Cardiac fibroblast (primary cell): Measurements from ENCODE around the gene RORC.

Source experiments
- DNase-seq, 2 donors: peaks; one replicate each; pipeline versions ENCODE4 v3.0.0 to v3.0.0-alpha.2; 2010; ENCODE audit warnings: low read depth in 2 of 2
- H3K4me3 ChIP-seq, 2 donors: replicated peaks in 1 of 2; 1 replicate in 1 of 2; 2 replicates in 1 of 2; pipeline ENCODE4 v1.5.1; 2011; ENCODE audit warnings: low read depth in 2 of 2, low read length in 2 of 2, mild to moderate bottlenecking in 2 of 2, moderate library complexity in 1 of 2
- CTCF ChIP-seq: IDR thresholded peaks from one replicate; pipeline ENCODE4 v1.5.1; 2011; ENCODE audit warnings: low read depth, mild to moderate bottlenecking, low read length, inconsistent platforms

RORC gene

GRCh38 chr1:151837197-151837596 is 5.6 kb upstream of the RORC start:
- no peak for TF ChIP-seq CTCF
- no peak overlapping the region for H3K4me3 ChIP-seq
- no peak for DNase-seq

- no peak for DNase-seq
- TF ChIP-seq CTCF = no peak
- H3K4me3 ChIP-seq = no peak overlapping the region
Observed at GRCh38 chr1:151835596-151835995, 4.0 kb upstream of the RORC start.

- DNase-seq = no peak
- H3K4me3 ChIP-seq = no peak overlapping the region
- TF ChIP-seq CTCF = no peak
Observed at GRCh38 chr1:151834239-151834638, 2.6 kb upstream of the RORC start.

- no peak overlapping the region for H3K4me3 ChIP-seq
- DNase-seq = no peak
- no peak for TF ChIP-seq CTCF
Observed at GRCh38 chr1:151833172-151833900, 1.7 kb upstream of the RORC start.

GRCh38 chr1:151832318-151832980 is 847 bp upstream of the RORC start:
- DNase-seq = peak; percentile 53 to 84
- TF ChIP-seq CTCF = no peak

GRCh38 chr1:151831256-151831591 is 378 bp downstream of the RORC start:
- no peak for TF ChIP-seq CTCF
- H3K4me3 ChIP-seq = no peak overlapping the region
- no peak for DNase-seq

More at GRCh38 chr1:151832318-151832980, 847 bp upstream of the RORC start:
- H3K4me3 ChIP-seq = no peak overlapping the region
